ENCODE data around the gene ADGRV1.

DNA sequence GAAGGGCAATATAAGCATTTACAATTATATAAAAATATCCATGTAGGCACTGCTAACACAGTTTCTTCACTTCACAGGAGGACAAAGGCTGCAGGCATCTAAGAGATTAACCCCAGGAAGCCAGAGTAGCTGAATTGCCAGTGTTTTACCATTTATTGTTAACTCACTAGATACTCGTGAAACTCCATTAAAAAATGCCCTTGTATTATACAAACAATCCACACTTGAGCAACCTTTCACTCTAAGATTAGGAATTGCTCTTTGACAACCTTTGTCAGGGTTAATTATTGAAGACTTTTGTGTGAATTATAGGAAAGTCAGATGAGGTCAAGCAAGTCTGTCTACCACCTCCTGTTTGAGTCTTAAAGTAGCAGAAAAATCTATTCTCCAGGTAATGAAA lies 317.8 kb downstream of the ADGRV1 start:
- TF ChIP-seq, protein P1, sequence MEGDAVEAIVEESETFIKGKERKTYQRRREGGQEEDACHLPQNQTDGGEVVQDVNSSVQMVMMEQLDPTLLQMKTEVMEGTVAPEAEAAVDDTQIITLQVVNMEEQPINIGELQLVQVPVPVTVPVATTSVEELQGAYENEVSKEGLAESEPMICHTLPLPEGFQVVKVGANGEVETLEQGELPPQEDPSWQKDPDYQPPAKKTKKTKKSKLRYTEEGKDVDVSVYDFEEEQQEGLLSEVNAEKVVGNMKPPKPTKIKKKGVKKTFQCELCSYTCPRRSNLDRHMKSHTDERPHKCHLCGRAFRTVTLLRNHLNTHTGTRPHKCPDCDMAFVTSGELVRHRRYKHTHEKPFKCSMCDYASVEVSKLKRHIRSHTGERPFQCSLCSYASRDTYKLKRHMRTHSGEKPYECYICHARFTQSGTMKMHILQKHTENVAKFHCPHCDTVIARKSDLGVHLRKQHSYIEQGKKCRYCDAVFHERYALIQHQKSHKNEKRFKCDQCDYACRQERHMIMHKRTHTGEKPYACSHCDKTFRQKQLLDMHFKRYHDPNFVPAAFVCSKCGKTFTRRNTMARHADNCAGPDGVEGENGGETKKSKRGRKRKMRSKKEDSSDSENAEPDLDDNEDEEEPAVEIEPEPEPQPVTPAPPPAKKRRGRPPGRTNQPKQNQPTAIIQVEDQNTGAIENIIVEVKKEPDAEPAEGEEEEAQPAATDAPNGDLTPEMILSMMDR (IDR thresholded peaks at IDR 0.05) = no peak
- no peak for TF ChIP-seq POLR2A (IDR thresholded peaks at IDR 0.05)

Data from Peyer's patch (tissue), 4 donors.